Adrenal gland (tissue), 19 donors: ENCODE measurements around the gene MRC2. TPM values are rescaled to one million over a fixed set of nuclear protein-coding genes. Genes with fewer than 3 reads are reported as not detected.

Experiments
- DNase-seq, 7 donors: peaks; one replicate each; pipeline ENCODE4 v3.0.0-alpha.2; 2019 to 2020
- H3K27ac ChIP-seq, 5 donors: fragments of 200-600 bp; sonication (generic) in 4 of 5; 1 replicate in 3 of 5; 2 replicates in 2 of 5; pipeline versions ENCODE4 v1.5.1 to v1.8.0; 2016 to 2020; ENCODE audit warnings: mild to moderate bottlenecking in 1 of 5
- H3K27me3 ChIP-seq: fragments of 200-600 bp; 2 replicates; pipeline ENCODE4 v1.8.0; 2021
- H3K36me3 ChIP-seq, 2 donors: fragments of 200-600 bp; replicated peaks in 1 of 2; 1 replicate in 1 of 2; 2 replicates in 1 of 2; pipeline versions ENCODE4 v1.5.1 to v1.8.0; 2018 to 2022
- H3K4me1 ChIP-seq, 2 donors: fragments of 200-600 bp; replicated peaks in 1 of 2; 1 replicate in 1 of 2; 2 replicates in 1 of 2; pipeline versions ENCODE4 v1.5.1 to v1.8.0; 2018 to 2021
- H3K4me3 ChIP-seq, 4 donors: fragments of 200-600 bp; sonication (generic) in 3 of 4; one replicate each; pipeline ENCODE4 v1.5.1; 2016 to 2018
- H3K9me3 ChIP-seq, 3 donors: fragments of 200-600 bp; sonication (generic) in 1 of 3; replicated peaks in 1 of 3; 1 replicate in 2 of 3; 2 replicates in 1 of 3; pipeline versions ENCODE4 v1.5.1 to v1.8.0; 2016 to 2021
- CTCF ChIP-seq, 6 experiments: fragments of 450-650 bp in 4 of 6; fragments of 200-600 bp in 2 of 6; sonication (generic) in 1 of 6; IDR thresholded peaks; 1 replicate in 5 of 6; 2 replicates in 1 of 6; pipeline versions ENCODE4 v1.5.1 to v1.8.0; 2016 to 2021; ENCODE audit warnings: antibody characterized with exemption in 6 of 6, mild to moderate bottlenecking in 2 of 6, moderate library complexity in 1 of 6
- POLR2A ChIP-seq, 2 donors: fragments of 450-650 bp; IDR thresholded peaks; one replicate each; pipeline ENCODE4 v1.6.1; 2017; ENCODE audit warnings: antibody characterized with exemption in 2 of 2, mild to moderate bottlenecking in 2 of 2, moderate library complexity in 1 of 2
- WGBS, 4 donors: extraction: QIAGEN DNeasy Blood & Tissue Kit in 2 of 4; methylation state at CpG; one replicate each; pipeline versions ENCODE4 v1.1.5 to v1.1.7; 2013 to 2017; 5-methylcytosine and 5-hydroxymethylcytosine counted together
- intact Hi-C, 2 donors: fragments of 100-400 bp; cut with DNase I; formaldehyde crosslinking; loops; one replicate each; pipeline versions ENCODE4 v1.14.1 to v1.15.0; 2022 to 2023
- long read RNA-seq, 10 donors: library from polyadenylated mRNA in 3 of 10; unstranded in 2 of 10; stranded (forward) in 1 of 10; transcript quantifications; one replicate each; pipeline ENCODE4 v2.0.0 and lab custom pipeline, GENCODE V29; 2021 to 2026
- polyA plus RNA-seq, 3 donors: library from polyadenylated mRNA; stranded (reverse); fragments of 200-250 nt in 2 of 3; fragments of 350-450 nt in 1 of 3; fragmentation: Illumina TruSeq in 1 of 3; extraction: RNeasy Lipid Tissue Mini Kit (QIAGEN cat#74804) in 1 of 3; gene quantifications; one replicate each; pipeline ENCODE4 v1.2.3, GENCODE V29; 2013 to 2014
- total RNA-seq, 9 donors: library from RNA; depleted of rRNA in 4 of 9; stranded (reverse); fragments of >200 nt in 4 of 9; fragments of 120-200 nt in 1 of 9; fragmentation: NEBNext Ultra II Directional in 1 of 9; extraction: Animal tissue kit (Norgen Biotek cat#: 25700) in 1 of 9; gene quantifications; one replicate each; pipeline versions ENCODE4 v1.1.0 to v1.2.4, GENCODE V29; 2013 to 2023
- donor health status: healthy with polysubstance abuse.
- donor health status: Bipolar disorder and iron deficiency.
- donor health status: DM: yes; HTN: yes; CAD: no.
- donor health status: DM: no; HTN: no; CAD: no.
- donor health status: DM: no; HTN: no; CAD: no.
- donor health status: DM: yes; HTN: yes; CAD: no.

MRC2 gene
- total RNA-seq (10 to 100 TPM; 13.2 to 68.3 (median 32.9) TPM), polyA plus RNA-seq (10 to 100 TPM in 2 of 3 donors, 1 to 10 TPM in 1; 5.2 to 41.3 (median 22.3) TPM)
- long read RNA-seq, donor 1, partial matches to known transcripts = 11 of 11 reads
- long read RNA-seq, donor 1, other reads (novel, unspliced or antisense) = 0 of 11 reads
- long read RNA-seq, donor 2, partial matches to known transcripts = 0 of 1 reads
- long read RNA-seq, donor 2, other reads (novel, unspliced or antisense) = 0 of 1 reads
- long read RNA-seq, donor 3 = 0 reads
- long read RNA-seq, donor 4, partial matches to known transcripts = 2 of 2 reads
- long read RNA-seq, donor 4, other reads (novel, unspliced or antisense) = 0 of 2 reads
- long read RNA-seq, donor 5, full-length matches to known transcripts = 22 of 46 reads
- long read RNA-seq, donor 5, partial matches to known transcripts = 15 of 46 reads
- long read RNA-seq, donor 5, other reads (novel, unspliced or antisense) = 9 of 46 reads
- long read RNA-seq, donor 6, partial matches to known transcripts = 2 of 5 reads
- long read RNA-seq, donor 6, other reads (novel, unspliced or antisense) = 3 of 5 reads
- long read RNA-seq, donor 7 = 0 reads
- long read RNA-seq, donor 8, full-length matches to known transcripts = 3 of 3 reads
- long read RNA-seq, donor 8, partial matches to known transcripts = 0 of 3 reads
- long read RNA-seq, donor 8, other reads (novel, unspliced or antisense) = 0 of 3 reads
- long read RNA-seq, donor 9 = 0 reads
- long read RNA-seq, donor 10, full-length matches to known transcripts = 1 of 1 reads
- long read RNA-seq, donor 10, partial matches to known transcripts = 0 of 1 reads
- long read RNA-seq, donor 10, other reads (novel, unspliced or antisense) = 0 of 1 reads

GRCh38 chr17:62627219-62627903, at the start of gene MRC2:
TSS of gene MRC2 (plus strand) at chr17:62627670. CDS start at chr17:62627803, 133 bp downstream.
- Histone ChIP-seq H3K36me3 (no peaks in the 10 kb centered on the region), H3K4me1 (peaks cover 0 to 21% of the 10 kb centered on the region in 2 donors), H3K27me3 (no peaks in the 10 kb centered on the region), H3K4me3 (peak within 1 kb of the TSS in 2 of 4 donors; percentile 32 to 50), H3K27ac (peak within 1 kb of the TSS in 4 of 5 donors; percentile 47 to 88 (median 70)), H3K9me3 (no peaks in the 10 kb centered on the region)
- TF ChIP-seq POLR2A (IDR thresholded peaks at IDR 0.05) (peak in 1 of 2 donors; percentile 4), CTCF (IDR thresholded peaks at IDR 0.05) (no peak)
- intact Hi-C loops = no loop called here
- peak in 3 of 7 donors; percentile 38 to 68 (median 41) for DNase-seq
- WGBS, 4 donors = 0 to 6% (median 2%) methylated on average over 19 to 68 of the region's 68 CpGs

- H3K36me3 ChIP-seq = peaks cover 0 to 37% of the 10 kb centered on the region in 2 donors
- intact Hi-C loops = no loop called here
- H3K9me3 ChIP-seq = no peaks in the 10 kb centered on the region
- TF ChIP-seq POLR2A (IDR thresholded peaks at IDR 0.05) (no peak), CTCF (IDR thresholded peaks at IDR 0.05) (no peak)
- H3K4me1 ChIP-seq = peaks cover 0 to under 1% of the 10 kb centered on the region in 2 donors
- no peak overlapping the region for H3K27ac ChIP-seq
- no peaks in the 10 kb centered on the region for H3K27me3 ChIP-seq
- WGBS, 4 donors = 87 to 92% (median 88%) methylated on average over 2 of the region's 2 CpGs
- H3K4me3 ChIP-seq = no peak overlapping the region
- DNase-seq = no peak
Observed at GRCh38 chr17:62578757-62579487, 48.5 kb upstream of the MRC2 start.

- H3K4me1 ChIP-seq = no peaks in the 10 kb centered on the region
- no peaks in the 10 kb centered on the region for H3K9me3 ChIP-seq
- H3K36me3 ChIP-seq = peaks cover 0 to 30% of the 10 kb centered on the region in 2 donors
- no peak overlapping the region for H3K27ac ChIP-seq
- H3K4me3 ChIP-seq = no peak overlapping the region
- intact Hi-C loops = no loop called here
- no peak for DNase-seq
- H3K27me3 ChIP-seq = no peaks in the 10 kb centered on the region
- WGBS, 4 donors = 85 to 96% (median 90%) methylated on average over 2 of the region's 2 CpGs
- TF ChIP-seq POLR2A (IDR thresholded peaks at IDR 0.05) (no peak), CTCF (IDR thresholded peaks at IDR 0.05) (no peak)
Observed at GRCh38 chr17:62580947-62581346, 46.5 kb upstream of the MRC2 start.
